SU-DHL-6 (cell line): ENCODE data around the gene RSU1.

Experiments used
- H2AFZ ChIP-seq: fragments of 200-600 bp; sonication (generic); 2 replicates; pipeline ENCODE4 v1.6.1; 2014; ENCODE audit warnings: low read depth, mild to moderate bottlenecking, moderate library complexity, mixed read lengths, antibody characterized with exemption, low read length; ENCODE audit not compliant: severe bottlenecking
- H3F3A ChIP-seq: fragments of 200-600 bp; shearing (Covaris generic); 2 replicates; pipeline ENCODE4 v1.6.0; 2016; ENCODE audit warnings: antibody characterized with exemption, mild to moderate bottlenecking; ENCODE audit not compliant: insufficient read depth
- H3K27ac ChIP-seq: fragments of 200-600 bp; sonication (generic); 2 replicates; pipeline ENCODE4 v1.5.1; 2016; ENCODE audit warnings: low read depth, mild to moderate bottlenecking, low read length, moderate library complexity, mixed read lengths
- H3K27me3 ChIP-seq: fragments of 200-600 bp; sonication (generic), shearing (Covaris generic); 2 replicates; pipeline ENCODE4 v1.6.0; 2014; ENCODE audit warnings: mild to moderate bottlenecking, low read length
- H3K36me3 ChIP-seq: fragments of 200-600 bp; sonication (generic); 2 replicates; pipeline ENCODE4 v1.6.1; 2014; ENCODE audit warnings: mild to moderate bottlenecking, low read length, mixed read lengths
- H3K4me2 ChIP-seq: fragments of 300-600, 200-600 bp; shearing (Covaris generic), sonication (generic); 2 replicates; pipeline ENCODE4 v1.6.0; 2014; ENCODE audit warnings: low read length, low read depth, mild to moderate bottlenecking; ENCODE audit not compliant: poor library complexity, severe bottlenecking
- H3K4me3 ChIP-seq: fragments of 200-600 bp; sonication (generic); 2 replicates; pipeline ENCODE4 v1.5.1; 2014; ENCODE audit warnings: antibody characterized with exemption, low read length, mild to moderate bottlenecking, mixed read lengths; ENCODE audit not compliant: insufficient read depth, poor library complexity, severe bottlenecking
- H3K79me2 ChIP-seq: fragments of 200-600 bp; sonication (generic); 2 replicates; pipeline ENCODE4 v1.6.1; 2014; ENCODE audit warnings: mild to moderate bottlenecking, low read length, moderate library complexity; ENCODE audit not compliant: insufficient read depth
- H3K9ac ChIP-seq: fragments of 200-600 bp; sonication (generic); 2 replicates; pipeline ENCODE4 v1.7.0; 2014; ENCODE audit warnings: mild to moderate bottlenecking, low read length
- H3K9me2 ChIP-seq: fragments of 200-600 bp; sonication (generic); replicated peaks from 2 replicates; pipeline ENCODE4 v1.6.1; 2014; ENCODE audit warnings: low read length; ENCODE audit not compliant: insufficient read depth
- H3K9me3 ChIP-seq: fragments of 200-600 bp; sonication (generic); 2 replicates; pipeline ENCODE4 v1.6.1; 2014; ENCODE audit warnings: low read length, mixed read lengths; ENCODE audit not compliant: insufficient read depth
- H4K20me1 ChIP-seq: fragments of 200-600 bp; sonication (generic); 2 replicates; pipeline ENCODE4 v1.6.1; 2014; ENCODE audit warnings: low read depth, mild to moderate bottlenecking, antibody characterized with exemption, low read length, moderate library complexity, mixed read lengths
- CTCF ChIP-seq: fragments of 200-600 bp; sonication (generic); IDR thresholded peaks from one replicate; pipeline ENCODE4 v1.5.1; 2017; ENCODE audit warnings: antibody characterized with exemption, mild to moderate bottlenecking, low read length, moderate library complexity; ENCODE audit not compliant: insufficient read depth, poor library complexity, severe bottlenecking
- EZH2phosphoT487 ChIP-seq: fragments of 200-600 bp; sonication (generic), shearing (Covaris generic); conservative IDR thresholded peaks from 2 replicates; pipeline ENCODE4 v1.6.1; 2018; ENCODE audit warnings: mild to moderate bottlenecking, antibody characterized with exemption, low read length, moderate library complexity, mixed read lengths

The RSU1 gene

GRCh38 chr10:16566202-16566805, 250.9 kb downstream of the RSU1 start:
- Histone ChIP-seq H3K36me3 (no peaks in the 10 kb centered on the region), H4K20me1 (no peaks in the 10 kb centered on the region), H3F3A (no peaks in the 10 kb centered on the region), H3K4me2 (no peak overlapping the region), H3K4me3 (no peak overlapping the region), H3K79me2 (no peaks in the 10 kb centered on the region), H2AFZ (no peak overlapping the region), H3K27me3 (no peaks in the 10 kb centered on the region), H3K9me2 (no peaks in the 10 kb centered on the region), H3K27ac (no peak overlapping the region), H3K9me3 (no peaks in the 10 kb centered on the region), H3K9ac (no peak overlapping the region)
- TF ChIP-seq EZH2phosphoT487 (no peak), CTCF (no peak)

GRCh38 chr10:16565604-16566003, 251.6 kb downstream of the RSU1 start:
- H3K36me3 ChIP-seq, result no peaks in the 10 kb centered on the region
- no peak overlapping the region for H3K27ac ChIP-seq
- no peaks in the 10 kb centered on the region for H3K9me2 ChIP-seq
- H3K27me3 ChIP-seq, result no peaks in the 10 kb centered on the region
- no peaks in the 10 kb centered on the region for H4K20me1 ChIP-seq
- H3K4me3 ChIP-seq, result no peak overlapping the region
- H3F3A ChIP-seq, result no peaks in the 10 kb centered on the region
- no peaks in the 10 kb centered on the region for H3K9me3 ChIP-seq
- H2AFZ ChIP-seq, result no peak overlapping the region
- no peaks in the 10 kb centered on the region for H3K79me2 ChIP-seq
- H3K4me2 ChIP-seq, result no peak overlapping the region
- TF ChIP-seq EZH2phosphoT487, result no peak
- no peak for TF ChIP-seq CTCF
- no peak overlapping the region for H3K9ac ChIP-seq

GRCh38 chr10:16562891-16563290, 254.3 kb downstream of the RSU1 start:
- Histone ChIP-seq H3K9me3 (no peaks in the 10 kb centered on the region), H4K20me1 (no peaks in the 10 kb centered on the region)

More at GRCh38 chr10:16562891-16563290, 254.3 kb downstream of the RSU1 start:
- no peak overlapping the region for H3K9ac ChIP-seq
- no peaks in the 10 kb centered on the region for H3K9me2 ChIP-seq
- no peaks in the 10 kb centered on the region for H3F3A ChIP-seq
- no peak overlapping the region for H3K4me2 ChIP-seq
- no peaks in the 10 kb centered on the region for H3K36me3 ChIP-seq
- H3K79me2 ChIP-seq, result no peaks in the 10 kb centered on the region
- TF ChIP-seq CTCF, result no peak
- no peak for TF ChIP-seq EZH2phosphoT487
- no peak overlapping the region for H3K4me3 ChIP-seq
- no peak overlapping the region for H2AFZ ChIP-seq
- no peak overlapping the region for H3K27ac ChIP-seq
- H3K27me3 ChIP-seq, result no peaks in the 10 kb centered on the region
